GM12878 (cell line): ENCODE results near the gene TMEM161A. TPM values are rescaled to one million over a fixed set of nuclear protein-coding genes. Genes with fewer than 3 reads are reported as not detected.

ENCODE experiments used
- ATAC-seq: fragments of 200-7000 bp; cut with Tn5 transposase; 3 replicates; pipeline ENCODE4 v1.9.1; 2020; ENCODE audit warnings: mild to moderate bottlenecking, moderate library complexity
- BruUV-seq: library from RNA; stranded (reverse); fragments of 400-500 nt; replicated peaks from 2 replicates; lab custom pipeline; 2021; lab: Mats Ljungman, UMichigan
- CTCF ChIA-PET: fragments of 300-600 bp; sonication (Branson Sonifier 250); formaldehyde crosslinking; extraction: SDS; loops from one replicate; lab custom pipeline; 2021; ENCODE audit warnings: inconsistent platforms; lab: Yijun Ruan, JAX
- POLR2A ChIA-PET: fragments of 350-600 bp; formaldehyde crosslinking; extraction: SDS; loops from one replicate; lab custom pipeline; 2021; ENCODE audit warnings: inconsistent platforms; lab: Charles Lee
- RAD21 ChIA-PET: fragments of 300-600 bp; sonication (Branson Sonifier 250); formaldehyde crosslinking; loops from one replicate; lab custom pipeline; 2023; ENCODE audit warnings: antibody characterized with exemption; ENCODE audit not compliant: unreplicated experiment; lab: Charles Lee
- SMC1A ChIA-PET: fragments of 300-600 bp; sonication (Branson Sonifier 250); formaldehyde crosslinking; loops from one replicate; lab custom pipeline; 2023; ENCODE audit not compliant: unreplicated experiment, uncharacterized antibody; lab: Charles Lee
- DNase-seq: peaks from one replicate; pipeline ENCODE4 v3.0.0-alpha.2; 2011; ENCODE audit warnings: low read depth, low spot score
- FAIRE-seq: peaks from 3 replicates; lab custom pipeline; 2011; peaks lifted over from hg19 to GRCh38; lab: Jason Lieb, UNC
- H2AFZ ChIP-seq: 2 replicates; pipeline ENCODE4 v1.6.0; 2011; ENCODE audit warnings: low read depth, low read length, control low read depth; ENCODE audit not compliant: control insufficient read depth
- H3K27ac ChIP-seq: 2 replicates; pipeline ENCODE4 v1.5.1; 2011; ENCODE audit warnings: control low read depth; ENCODE audit not compliant: control insufficient read depth, insufficient read depth
- H3K27me3 ChIP-seq, 2 experiments: replicated peaks in 1 of 2; 2 replicates each; pipeline versions ENCODE4 v1.6.0 to v1.6.1; 2011; ENCODE audit warnings: low read length in 1 of 2; ENCODE audit not compliant: control insufficient read depth in 2 of 2, insufficient read depth in 2 of 2
- H3K36me3 ChIP-seq, 2 experiments: 2 replicates each; pipeline ENCODE4 v1.5.1; 2011; ENCODE audit warnings: low read length in 1 of 2; ENCODE audit not compliant: control insufficient read depth in 2 of 2, insufficient read depth in 2 of 2
- H3K4me1 ChIP-seq: 2 replicates; pipeline ENCODE4 v1.6.1; 2011; ENCODE audit warnings: mild to moderate bottlenecking, low read length, moderate library complexity, mixed read lengths; ENCODE audit not compliant: control insufficient read depth, insufficient read depth
- H3K4me2 ChIP-seq: 2 replicates; pipeline ENCODE4 v1.6.0; 2011; ENCODE audit warnings: control low read depth; ENCODE audit not compliant: control insufficient read depth, insufficient read depth
- H3K4me3 ChIP-seq: fragments of 200-600 bp; sonication (generic); 2 replicates; pipeline ENCODE4 v1.5.1; 2016
- H3K79me2 ChIP-seq: 2 replicates; pipeline ENCODE4 v1.6.0; 2011; ENCODE audit warnings: low read length; ENCODE audit not compliant: control insufficient read depth, insufficient read depth
- H3K9ac ChIP-seq: 2 replicates; pipeline ENCODE4 v1.8.0; 2011; ENCODE audit warnings: low read length, control low read depth, mixed read lengths; ENCODE audit not compliant: control insufficient read depth, insufficient read depth
- H3K9me3 ChIP-seq: replicated peaks from 3 replicates; pipeline ENCODE4 v1.5.1; 2011; ENCODE audit warnings: mild to moderate bottlenecking, low read length; ENCODE audit not compliant: control insufficient read depth, insufficient read depth
- H4K20me1 ChIP-seq: 2 replicates; pipeline ENCODE4 v1.6.0; 2011; ENCODE audit not compliant: control insufficient read depth, insufficient read depth
- BMI1 ChIP-seq: fragments of 450-650 bp; IDR thresholded peaks from 2 replicates; pipeline ENCODE4 v1.6.1; 2016; ENCODE audit warnings: mild to moderate bottlenecking, moderate library complexity, borderline replicate concordance
- CBFB ChIP-seq: IDR thresholded peaks from 2 replicates; pipeline ENCODE4 v1.6.1; 2016; ENCODE audit warnings: antibody characterized with exemption, low read depth
- CHD1 ChIP-seq: IDR thresholded peaks from 2 replicates; pipeline ENCODE4 v1.6.1; 2012; ENCODE audit warnings: low read depth, low read length, improper control_type of control experiment
- DPF2 ChIP-seq: fragments of 450-650 bp; IDR thresholded peaks from 2 replicates; pipeline ENCODE4 v1.6.1; 2017; ENCODE audit warnings: mild to moderate bottlenecking
- HDGF ChIP-seq: fragments of 450-650 bp; IDR thresholded peaks from 2 replicates; pipeline ENCODE4 v1.6.1; 2016; ENCODE audit warnings: antibody characterized with exemption
- IKZF1 ChIP-seq: fragments of 450-650 bp; conservative IDR thresholded peaks from 2 replicates; pipeline ENCODE4 v1.6.1; 2017; ENCODE audit warnings: antibody characterized with exemption, mild to moderate bottlenecking
- JUND ChIP-seq: IDR thresholded peaks from 2 replicates; pipeline ENCODE4 v1.6.1; 2012; ENCODE audit warnings: low read depth, mild to moderate bottlenecking, low read length, improper control_type of control experiment, moderate library complexity
- NFXL1 ChIP-seq: fragments of 450-650 bp; IDR thresholded peaks from 2 replicates; pipeline ENCODE4 v1.6.1; 2017; ENCODE audit warnings: antibody characterized with exemption, mild to moderate bottlenecking, borderline replicate concordance
- NR2C2 ChIP-seq: IDR thresholded peaks from 2 replicates; pipeline ENCODE4 v1.6.1; 2011; ENCODE audit warnings: borderline replicate concordance, low read depth; ENCODE audit not compliant: control insufficient read depth, insufficient read length
- RBBP5 ChIP-seq: fragments of 200-600 bp; sonication (generic); conservative IDR thresholded peaks from 2 replicates; pipeline ENCODE4 v1.6.1; 2016
- SMARCA5 ChIP-seq: fragments of 450-650 bp; IDR thresholded peaks from 2 replicates; pipeline ENCODE4 v1.6.1; 2017; ENCODE audit warnings: mild to moderate bottlenecking
- SP1 ChIP-seq: IDR thresholded peaks from one replicate; pipeline ENCODE4 v1.6.1; 2011; ENCODE audit warnings: low read depth, low read length
- SRF ChIP-seq, 2 experiments: IDR thresholded peaks; 2 replicates each; pipeline ENCODE4 v1.6.1; 2011; ENCODE audit warnings: low read depth in 2 of 2, low read length in 2 of 2, mild to moderate bottlenecking in 1 of 2, moderate library complexity in 1 of 2
- STAT3 ChIP-seq: IDR thresholded peaks from 2 replicates; pipeline ENCODE4 v1.6.1; 2011; ENCODE audit warnings: low read depth, low read length, improper control_type of control experiment
- TBL1XR1 ChIP-seq: IDR thresholded peaks from 2 replicates; pipeline ENCODE4 v1.6.1; 2012; ENCODE audit warnings: low read depth, low read length, improper control_type of control experiment
- WRNIP1 ChIP-seq: IDR thresholded peaks from 2 replicates; pipeline ENCODE4 v1.6.1; 2011; ENCODE audit warnings: low read depth, low read length, improper control_type of control experiment, borderline replicate concordance
- WGBS: methylation state at CpG from one replicate; pipeline ENCODE4 v1.1.6; 2016; ENCODE audit warnings: low lambda C conversion rate; ENCODE audit not compliant: insufficient replicate concordance, insufficient coverage; ENCODE audit errors: missing lambda C conversion rate; 5-methylcytosine and 5-hydroxymethylcytosine counted together
- in situ Hi-C: fragments of 300-500 bp; cut with MboI; formaldehyde crosslinking; loops from 9 replicates; pipeline ENCODE4 v1.14.3; 2018; ENCODE audit warnings: mixed read lengths
- intact Hi-C: fragments of 100-400 bp; cut with micrococcal nuclease; formaldehyde crosslinking; loops from one replicate; pipeline ENCODE4 v1.14.2; 2022; ENCODE audit not compliant: unreplicated experiment
- polyA plus RNA-seq, 11 experiments: library from polyadenylated mRNA; depleted of rRNA in 4 of 11; unstranded in 6 of 11; stranded (reverse) in 5 of 11; fragments of >200 nt; fragmentation: Nextera tagmentation in 4 of 11; fragmentation: Illumina TruSeq in 1 of 11; extraction: Ambion mirVana in 4 of 11; extraction: Trizol in 1 of 11; gene quantifications; 1 replicate in 1 of 11; 2 replicates in 10 of 11; pipeline versions ENCODE4 v1.2.1 to v1.2.3, GENCODE V29; 2011 to 2016; ENCODE audit warnings: inconsistent platforms in 2 of 11, missing spikeins in 2 of 11, low read depth in 1 of 11
- total RNA-seq, 4 experiments: library from RNA; depleted of rRNA in 3 of 4; stranded (reverse); fragments of >200 nt in 3 of 4; fragmentation: Illumina TruSeq in 1 of 4; extraction: Trizol in 1 of 4; gene quantifications; 2 replicates each; pipeline versions ENCODE4 v1.2.1 to v1.2.3, GENCODE V29; 2013 to 2021
- TF ChIP-seq, protein P1 (sequence below): IDR thresholded peaks from 2 replicates; pipeline ENCODE4 v1.6.1; 2012; ENCODE audit warnings: low read depth, low read length, improper control_type of control experiment
- TF ChIP-seq, protein P2 (sequence below): fragments of 450-650 bp; IDR thresholded peaks from 2 replicates; pipeline ENCODE4 v1.6.1; 2016; ENCODE audit warnings: mild to moderate bottlenecking

Gene TMEM161A
- total and polyA plus RNA-seq, 10 of the 15 experiments (the other 5 are each of a cell fraction or from before 2014, with no cell fraction given), result 1.1 to 37.1 (median 19.0) TPM

DNA sequence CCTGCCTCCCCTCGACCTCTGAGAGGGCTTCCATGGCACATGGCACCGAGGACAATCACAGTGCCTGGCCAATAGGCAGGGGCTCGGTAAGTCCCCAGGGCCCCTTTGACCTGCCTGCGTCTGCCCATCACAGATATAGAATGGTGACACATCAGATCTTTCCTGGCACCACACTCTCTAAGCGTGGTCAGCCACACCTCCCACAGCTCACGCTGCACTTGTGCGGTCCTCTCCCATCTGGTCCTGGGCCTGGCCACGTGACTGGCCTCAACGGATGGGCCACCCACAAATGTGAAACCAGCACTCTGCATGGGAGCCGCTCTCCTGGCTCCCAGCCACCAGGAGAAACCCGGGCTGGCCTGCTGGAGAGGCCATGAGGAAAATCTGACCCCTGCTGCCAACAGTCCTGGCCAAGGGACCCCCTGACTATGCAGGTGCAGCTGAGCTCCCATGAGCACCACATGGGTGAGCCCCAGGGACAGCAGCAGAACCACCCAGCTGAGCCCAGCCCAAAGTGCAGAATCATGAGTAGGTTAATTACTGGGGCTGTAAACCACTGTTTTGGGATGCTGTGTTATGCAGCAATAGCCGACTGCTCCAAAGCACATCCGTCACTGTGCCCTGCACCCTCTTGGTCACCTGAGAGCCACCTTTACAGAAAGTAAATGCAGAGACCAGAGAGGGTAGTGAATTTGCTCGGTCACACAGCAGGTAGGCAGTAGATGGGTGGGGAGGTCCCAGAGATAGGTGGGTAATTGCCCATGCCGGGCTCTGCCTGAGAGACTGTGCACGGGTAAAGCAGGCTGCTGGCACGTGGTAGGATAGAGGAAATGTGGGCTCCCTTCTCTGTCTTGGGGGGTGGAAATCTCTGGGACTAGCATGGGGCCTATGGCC is 41.5 kb upstream of the TMEM161A start (continued):
- TF ChIP-seq STAT3, result no peak
- no peak for TF ChIP-seq CBFB

DNA sequence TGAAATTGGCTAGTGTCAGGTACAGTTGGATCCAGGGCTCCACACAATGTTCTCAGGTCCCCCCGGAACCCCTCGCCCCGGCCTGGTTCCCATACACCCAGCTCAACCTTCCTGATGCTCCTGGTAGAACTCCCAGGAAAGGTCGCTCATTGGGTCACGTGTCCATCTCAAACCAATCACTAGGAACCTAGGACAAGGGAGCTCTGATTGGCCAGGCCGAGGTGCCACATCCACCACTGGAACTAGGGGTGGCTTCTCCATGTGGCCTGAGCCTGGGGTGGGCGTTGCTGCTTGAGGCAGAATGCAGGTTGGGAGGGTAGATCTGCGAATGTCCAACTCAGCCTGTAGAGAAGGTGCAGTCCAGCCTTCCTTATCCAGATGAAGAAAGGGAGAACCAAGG is 38.7 kb upstream of the TMEM161A start:
- ChIA-PET POLR2A (no interaction called here), SMC1A (interaction anchor here (3.6 to 6.5 kb wide), 2 partner anchors 29 to 33 kb away, joined by 24 to 114 read pairs; no protein-coding TSS in a partner anchor), CTCF (interaction anchor here (1.1 to 5.0 kb wide), 4 partner anchors 28 to 124 kb away, joined by 3 to 207 read pairs (median 40); no protein-coding TSS in a partner anchor), RAD21 (interaction anchor here (14.0 kb wide), 1 partner anchor 23 kb away, joined by 394 read pairs; no protein-coding TSS in a partner anchor)
- H4K20me1 ChIP-seq, result no peaks in the 10 kb centered on the region
- no TSS peak for BruUV-seq
- in situ Hi-C loops, result loop anchor here (5.0 kb wide), 1 partner anchor 35 kb away; no protein-coding TSS in a partner anchor
- H3K4me3 ChIP-seq, result no peak overlapping the region
- 80% methylated on average over 8 of the region's 8 CpGs for whole genome bisulfite sequencing
- H2AFZ ChIP-seq, result no peak overlapping the region
- peaks cover 11% of the 10 kb centered on the region for H3K4me1 ChIP-seq
- H3K79me2 ChIP-seq, result no peaks in the 10 kb centered on the region
- H3K36me3 ChIP-seq, result no peaks in the 10 kb centered on the region; a peak in 2 of 4 replicates
- no peak overlapping the region for H3K27ac ChIP-seq
- DNase-seq (no peak), FAIRE-seq (no peak), ATAC-seq (no peak)
- intact Hi-C loops, result no loop called here
- no peak overlapping the region for H3K4me2 ChIP-seq
- TF ChIP-seq DPF2 (no peak), WRNIP1 (no peak), CHD1 (no peak), NR2C2 (no peak), SP1 (no peak), TBL1XR1 (no peak), HDGF (no peak), SMARCA5 (no peak), RBBP5 (no peak), SRF (IDR thresholded peaks at IDR 0.05; ENCODE audit: low read depth in 2 of 2, low read length in 2 of 2) (no peak), NFXL1 (no peak), BMI1 (no peak), JUND (no peak), IKZF1 (no peak)
- TF ChIP-seq, protein P1, sequence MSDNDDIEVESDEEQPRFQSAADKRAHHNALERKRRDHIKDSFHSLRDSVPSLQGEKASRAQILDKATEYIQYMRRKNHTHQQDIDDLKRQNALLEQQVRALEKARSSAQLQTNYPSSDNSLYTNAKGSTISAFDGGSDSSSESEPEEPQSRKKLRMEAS, result no peak
- TF ChIP-seq, protein P2, sequence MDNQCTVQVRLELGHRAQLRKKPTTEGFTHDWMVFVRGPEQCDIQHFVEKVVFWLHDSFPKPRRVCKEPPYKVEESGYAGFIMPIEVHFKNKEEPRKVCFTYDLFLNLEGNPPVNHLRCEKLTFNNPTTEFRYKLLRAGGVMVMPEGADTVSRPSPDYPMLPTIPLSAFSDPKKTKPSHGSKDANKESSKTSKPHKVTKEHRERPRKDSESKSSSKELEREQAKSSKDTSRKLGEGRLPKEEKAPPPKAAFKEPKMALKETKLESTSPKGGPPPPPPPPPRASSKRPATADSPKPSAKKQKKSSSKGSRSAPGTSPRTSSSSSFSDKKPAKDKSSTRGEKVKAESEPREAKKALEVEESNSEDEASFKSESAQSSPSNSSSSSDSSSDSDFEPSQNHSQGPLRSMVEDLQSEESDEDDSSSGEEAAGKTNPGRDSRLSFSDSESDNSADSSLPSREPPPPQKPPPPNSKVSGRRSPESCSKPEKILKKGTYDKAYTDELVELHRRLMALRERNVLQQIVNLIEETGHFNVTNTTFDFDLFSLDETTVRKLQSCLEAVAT, result no peak
- no peak overlapping the region for H3K9ac ChIP-seq
- H3K9me3 ChIP-seq, result no peaks in the 10 kb centered on the region; the same call in 2 of the 3 replicates
- H3K27me3 ChIP-seq, result no peaks in the 10 kb centered on the region
